HPDE6-E6E7 (cell line): ENCODE data around the gene CD79B.
"Not testable (repeated sequence)": the region's sequence is repeated elsewhere in the genome, so short reads cannot be mapped to it uniquely, and the experiment has no call there.

Experiments
- DNase-seq: peaks from one replicate; pipeline ENCODE4 v3.0.0; 2011; ENCODE audit warnings: missing footprints; ENCODE audit errors: extremely low spot score

The CD79B gene

GRCh38 chr17:63911041-63911635 is 21.0 kb downstream of the CD79B start, which contains the start of gene CSHL1:
Gene CSHL1, minus strand, starts transcription at chr17:63911258. Its CDS starts 62 bp downstream, at chr17:63911196.
- DNase-seq = no peak

DNA sequence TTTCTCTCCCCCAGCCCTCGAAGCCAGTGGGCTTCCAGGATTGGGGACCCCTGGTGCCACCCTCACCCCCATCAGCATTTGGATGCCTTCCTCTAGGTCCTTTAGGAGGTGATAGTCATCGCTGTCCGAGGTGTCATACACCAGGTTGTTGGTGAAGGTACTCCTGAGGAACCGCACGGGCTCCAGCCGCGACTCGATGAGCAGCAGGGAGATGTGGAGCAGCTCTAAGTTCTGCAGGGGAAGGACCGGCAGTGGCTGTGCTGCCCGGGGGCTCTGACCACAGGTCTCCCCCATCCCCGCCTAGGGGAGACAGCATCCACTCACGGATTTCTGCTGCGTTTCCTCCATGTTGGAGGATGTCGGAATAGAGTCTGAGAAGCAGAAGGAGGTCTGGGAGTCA is 22.0 kb downstream of the CD79B start:
- no peak for DNase-seq

- DNase-seq = not testable (repeated sequence)
Measured at GRCh38 chr17:63909586-63909985, 22.5 kb downstream of the CD79B start.

DNA sequence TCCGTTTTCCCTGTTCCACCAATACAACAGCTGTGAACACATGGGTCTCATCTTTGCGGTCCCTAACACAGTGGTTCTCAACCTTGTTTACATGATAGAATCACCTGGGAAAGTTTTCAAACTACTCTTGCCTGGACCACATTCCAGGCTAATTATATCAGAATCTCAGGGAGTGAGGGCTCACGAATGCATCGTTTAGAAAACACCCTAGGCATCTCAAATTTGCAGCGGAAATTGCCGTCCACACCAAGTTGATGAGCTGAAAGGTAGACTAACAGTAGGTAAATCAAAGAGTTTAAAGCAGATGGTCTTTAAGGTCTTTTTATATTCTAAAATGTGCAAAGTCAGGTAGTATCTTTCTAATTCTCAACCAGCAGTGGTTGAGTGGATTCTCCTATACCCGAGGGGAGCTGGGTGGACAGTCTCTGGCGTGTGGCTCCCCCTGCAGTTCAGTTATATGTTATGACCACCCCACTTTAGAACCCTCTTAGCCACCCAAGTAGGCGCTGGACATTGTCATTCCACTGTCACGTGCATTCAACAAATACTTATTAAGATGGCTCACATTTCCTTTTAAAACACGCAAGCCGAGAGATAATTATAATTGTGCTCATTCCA is 24.9 kb downstream of the CD79B start:
- DNase-seq = not testable (repeated sequence)

GRCh38 chr17:63904796-63905195 is 27.3 kb downstream of the CD79B start:
- not testable (repeated sequence) for DNase-seq

DNA sequence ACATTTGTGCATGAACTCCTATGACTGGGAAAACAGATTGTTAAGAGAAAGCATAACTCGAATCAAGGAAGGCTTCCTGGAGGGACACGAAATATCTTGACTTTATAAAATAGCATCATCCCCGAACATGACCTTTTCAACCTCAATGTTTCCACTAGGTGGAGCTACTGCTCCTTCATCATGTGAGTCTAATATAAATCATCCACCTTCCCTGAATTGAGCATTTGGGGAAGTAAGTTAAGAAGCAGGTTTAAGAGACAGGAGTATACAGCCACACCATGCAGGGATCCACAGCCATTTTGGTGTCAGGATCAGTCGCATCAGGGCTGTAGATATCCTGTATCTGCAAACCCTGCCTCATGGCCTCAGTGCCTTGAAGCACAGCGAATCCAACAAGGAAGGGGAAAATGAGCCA is 28.3 kb downstream of the CD79B start:
- DNase-seq = not testable (repeated sequence)

DNA sequence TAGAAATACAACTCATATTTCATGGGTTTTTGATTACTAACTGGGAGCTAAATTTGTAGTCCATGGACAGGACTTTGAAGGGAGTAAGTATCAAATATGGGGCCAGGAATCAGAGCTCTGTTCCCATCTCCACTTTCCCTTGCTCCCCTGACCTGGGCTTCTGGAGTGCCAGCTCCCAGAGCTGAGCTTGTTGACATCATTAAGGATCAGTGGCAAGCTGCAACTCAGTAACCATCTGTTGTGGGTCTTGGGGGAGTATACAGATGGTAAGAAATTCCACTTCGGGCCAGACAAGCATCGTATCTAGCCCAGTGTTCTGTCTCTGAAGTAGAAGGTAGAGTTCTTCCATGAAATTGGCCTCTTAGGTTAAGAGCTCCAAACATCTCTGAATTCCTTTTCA is 30.2 kb downstream of the CD79B start:
- DNase-seq = not testable (repeated sequence)

DNA sequence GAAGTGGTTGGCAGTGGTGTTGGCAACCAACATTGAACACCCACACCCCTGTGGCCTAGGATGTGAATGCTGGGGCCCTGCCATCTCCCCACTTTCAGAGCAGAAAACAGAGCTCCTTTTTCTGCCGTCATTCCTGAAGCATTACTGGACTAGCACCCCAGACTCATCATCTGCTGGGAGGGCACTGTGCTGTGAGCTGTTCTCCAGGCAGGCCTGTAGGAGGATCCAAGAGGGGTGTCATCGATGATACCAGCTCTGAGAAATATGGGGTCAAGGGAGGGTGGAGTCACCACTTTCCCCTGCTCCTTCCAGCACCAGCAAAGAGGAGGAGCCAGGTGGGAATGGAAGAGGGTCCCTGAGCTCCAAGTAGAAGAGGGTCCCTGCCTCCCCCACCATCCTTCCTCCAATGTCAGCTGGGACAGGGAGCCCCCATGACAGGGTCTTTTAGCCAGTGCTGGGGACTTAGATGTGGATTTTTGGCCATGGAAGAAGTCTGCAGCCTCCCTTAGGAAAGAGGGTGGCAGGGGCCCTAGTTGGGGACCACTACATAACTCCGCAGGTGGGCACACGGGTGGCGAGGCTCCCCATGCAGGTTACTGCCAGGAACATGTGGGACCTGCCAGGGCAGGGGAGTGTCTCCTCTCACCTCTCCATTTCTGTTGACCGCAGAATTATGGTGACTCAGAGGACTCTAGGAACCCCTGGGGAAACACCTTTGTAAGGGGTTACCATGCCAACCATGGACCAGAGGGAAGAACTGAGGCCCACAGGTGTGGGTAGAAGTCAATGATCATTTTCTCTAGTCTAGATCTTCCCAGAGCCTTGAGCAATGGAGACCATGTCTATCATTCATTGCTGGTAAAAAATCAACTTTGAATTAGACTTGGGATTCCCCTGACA is 33.0 kb downstream of the CD79B start:
- peak; percentile 47 for DNase-seq

- DNase-seq = not testable (repeated sequence)
Measured at GRCh38 chr17:63896524-63897354, 35.4 kb downstream of the CD79B start, which contains the start of gene CSH1. Gene CSH1, minus strand, starts transcription at chr17:63896574. Its CDS starts 63 bp downstream, at chr17:63896511.

GRCh38 chr17:63894821-63895220 is 37.3 kb downstream of the CD79B start:
- DNase-seq = not testable (repeated sequence)

- not testable (repeated sequence) for DNase-seq
Measured at GRCh38 chr17:63894021-63894420, 38.1 kb downstream of the CD79B start.

DNA sequence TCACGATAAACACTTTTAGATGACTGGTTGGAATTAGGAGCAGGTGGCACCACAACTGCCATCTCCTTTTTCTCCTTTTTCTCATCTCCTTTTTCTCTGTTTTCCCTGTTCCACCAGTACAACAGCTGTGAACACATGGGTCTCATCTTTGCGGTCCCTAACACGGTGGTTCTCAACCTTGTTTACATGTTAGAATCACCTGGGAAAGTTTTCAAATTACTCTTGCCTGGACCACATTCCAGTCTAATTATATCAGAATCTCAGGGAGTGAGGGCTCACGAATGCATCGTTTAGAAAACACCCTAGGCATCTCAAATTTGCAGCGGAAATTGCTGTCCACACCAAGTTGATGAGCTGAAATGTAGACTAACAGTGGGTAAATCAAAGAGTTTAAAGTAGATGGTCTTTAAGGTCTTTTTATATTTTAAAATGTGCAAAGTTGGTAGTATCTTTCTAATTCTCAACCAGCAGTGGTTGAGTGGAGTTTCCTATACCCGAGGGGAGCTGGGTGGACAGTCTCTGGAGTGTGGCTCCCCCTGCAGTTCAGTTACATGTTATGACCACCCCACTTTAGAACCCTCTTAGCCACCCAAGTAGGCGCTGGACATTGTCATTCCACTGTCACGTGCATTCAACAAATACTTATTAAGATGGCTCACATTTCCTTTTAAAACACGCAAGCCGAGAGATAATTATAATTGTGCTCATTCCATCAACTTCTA is 39.7 kb downstream of the CD79B start:
- not testable (repeated sequence) for DNase-seq

DNA sequence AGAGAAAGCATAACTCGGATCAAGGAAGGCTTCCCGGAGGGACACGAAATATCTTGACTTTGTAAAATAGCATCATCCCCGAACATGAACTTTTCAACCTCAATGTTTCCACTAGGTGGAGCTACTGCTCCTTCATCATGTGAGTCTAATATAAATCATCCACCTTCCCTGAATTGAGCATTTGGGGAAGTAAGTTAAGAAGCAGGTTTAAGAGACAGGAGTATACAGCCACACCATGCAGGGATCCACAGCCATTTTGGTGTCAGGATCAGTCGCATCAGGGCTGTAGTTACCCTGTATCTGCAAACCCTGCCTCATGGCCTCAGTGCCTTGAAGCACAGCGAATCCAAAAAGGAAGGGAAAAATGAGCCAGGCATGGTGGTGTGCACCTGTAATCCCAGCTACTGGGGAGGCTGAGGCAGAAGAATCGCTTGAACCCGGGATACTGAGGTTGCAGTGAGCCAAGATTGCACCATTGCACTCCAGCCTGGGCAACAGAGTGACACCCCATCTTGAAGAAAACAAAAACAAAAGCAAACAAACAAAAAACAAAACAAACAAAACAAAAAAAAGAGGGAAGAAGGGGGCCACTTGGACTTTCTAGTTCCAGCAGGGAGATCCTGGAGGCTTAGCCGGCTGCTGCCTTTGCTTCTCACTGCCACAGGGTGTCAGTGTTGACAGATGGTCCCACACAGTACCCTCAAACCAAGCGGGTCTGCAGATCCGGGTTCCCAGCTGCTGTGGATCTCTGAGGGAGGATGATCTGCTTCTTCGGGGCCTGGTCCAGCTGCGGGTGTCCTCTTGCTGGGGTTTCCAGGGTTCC is 42.9 kb downstream of the CD79B start:
- DNase-seq = not testable (repeated sequence)

DNA sequence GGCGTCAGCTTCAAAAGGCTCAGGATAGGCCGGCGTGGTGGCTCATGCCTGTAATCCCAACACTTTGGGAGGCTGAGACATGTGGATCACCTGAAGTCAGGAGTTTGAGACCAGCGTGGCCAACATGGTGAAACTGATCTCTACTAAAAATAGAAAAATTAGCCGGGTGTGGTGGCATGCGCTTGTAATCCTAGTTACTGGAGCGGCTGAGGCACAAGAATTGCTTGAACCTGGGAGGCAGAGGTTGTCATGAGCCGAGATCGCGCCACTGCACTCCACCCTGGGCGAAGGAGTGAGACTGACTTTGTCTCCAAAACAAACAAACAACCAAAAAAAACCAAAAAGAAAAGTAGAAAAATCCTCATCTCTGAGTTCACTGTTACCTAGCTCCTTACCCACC is 47.0 kb downstream of the CD79B start:
- not testable (repeated sequence) for DNase-seq

DNA sequence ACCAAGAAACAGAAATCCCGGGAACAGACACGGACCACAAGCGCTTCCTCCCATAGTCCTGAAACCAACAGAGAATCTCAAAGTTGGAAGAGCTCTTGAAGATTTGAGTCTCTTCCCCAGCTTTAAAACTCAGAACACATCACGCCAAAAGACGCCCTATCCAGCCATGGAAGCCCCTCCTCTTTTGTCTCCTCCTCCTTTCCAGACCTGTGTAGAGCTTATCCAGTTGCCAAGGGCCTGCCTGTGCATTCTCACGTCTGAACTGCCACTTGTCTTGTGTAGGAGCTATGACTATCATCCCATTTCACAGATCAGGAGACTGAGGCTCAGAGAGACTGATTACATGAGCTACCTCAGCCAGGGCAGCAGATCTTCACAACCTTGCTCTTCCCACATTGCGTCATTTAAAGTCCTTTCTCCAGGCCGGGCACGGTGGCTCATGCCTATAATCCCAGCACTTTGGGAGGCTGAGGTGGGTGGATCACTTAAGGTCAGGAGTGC is 49.5 kb downstream of the CD79B start:
- not testable (repeated sequence) for DNase-seq

DNA sequence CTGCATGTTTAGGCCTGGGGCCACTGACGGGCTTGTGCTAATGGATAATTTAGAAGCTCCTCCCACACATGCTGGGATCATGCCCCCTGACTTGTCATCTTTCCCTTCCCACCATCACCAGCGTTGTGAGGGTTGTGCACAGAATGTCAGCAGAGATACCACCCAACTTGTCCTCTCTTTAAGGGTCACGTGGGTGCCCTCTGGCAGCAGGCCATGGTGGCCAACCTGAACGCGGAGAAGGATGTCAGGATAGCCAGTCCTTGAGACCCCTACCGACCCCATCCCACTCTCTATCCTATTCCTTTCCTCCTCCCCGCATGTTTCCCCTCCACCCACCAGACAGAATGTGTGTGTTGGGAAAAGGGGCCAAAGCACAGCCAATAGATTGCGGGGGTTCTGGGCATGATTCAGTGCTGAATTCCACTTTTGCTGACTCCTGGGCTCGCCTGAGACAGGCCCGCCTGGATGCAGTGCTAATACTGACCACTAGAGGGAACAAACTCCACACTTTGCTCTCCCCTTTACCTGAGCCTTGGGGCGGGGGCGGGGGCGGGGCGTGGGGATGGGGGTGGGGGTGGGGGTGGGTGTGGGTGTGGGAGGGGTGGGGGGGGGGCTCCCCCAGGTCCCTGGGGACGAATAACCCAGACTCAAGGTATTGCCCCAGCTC is 50.1 kb downstream of the CD79B start, which contains the start of gene GH2:
Gene GH2, minus strand, starts transcription at position 10 of the 667 bp plus-strand sequence. CDS start 143 bp downstream, outside the sequence.
- peak; percentile 76 for DNase-seq

- DNase-seq = not testable (repeated sequence)
Measured at GRCh38 chr17:63881337-63881736, 50.8 kb downstream of the CD79B start.

DNA sequence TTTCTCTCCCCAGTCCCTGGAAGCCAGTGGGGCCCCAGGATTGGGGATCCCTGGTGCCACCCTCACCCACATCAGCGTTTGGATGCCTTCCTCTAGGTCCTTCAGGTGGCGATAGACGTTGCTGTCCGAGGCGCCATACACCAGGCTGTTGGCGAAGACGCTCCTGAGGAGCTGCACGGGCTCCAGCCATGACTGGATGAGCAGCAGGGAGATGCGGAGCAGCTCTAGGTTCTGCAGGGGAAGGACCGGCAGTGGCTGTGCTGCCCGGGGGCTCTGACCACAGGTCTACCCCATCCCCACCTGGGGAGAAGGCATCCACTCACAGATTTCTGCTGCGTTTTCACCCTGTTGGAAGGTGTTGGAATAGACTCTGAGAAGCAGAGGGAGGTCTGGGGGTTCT is 51.4 kb downstream of the CD79B start:
- DNase-seq = no peak
